ENCODE results near the gene GNAS-AS1.
"Not testable (repeated sequence)": the region's sequence is repeated elsewhere in the genome, so short reads cannot be mapped to it uniquely, and the experiment has no call there.

The GNAS-AS1 gene

DNA sequence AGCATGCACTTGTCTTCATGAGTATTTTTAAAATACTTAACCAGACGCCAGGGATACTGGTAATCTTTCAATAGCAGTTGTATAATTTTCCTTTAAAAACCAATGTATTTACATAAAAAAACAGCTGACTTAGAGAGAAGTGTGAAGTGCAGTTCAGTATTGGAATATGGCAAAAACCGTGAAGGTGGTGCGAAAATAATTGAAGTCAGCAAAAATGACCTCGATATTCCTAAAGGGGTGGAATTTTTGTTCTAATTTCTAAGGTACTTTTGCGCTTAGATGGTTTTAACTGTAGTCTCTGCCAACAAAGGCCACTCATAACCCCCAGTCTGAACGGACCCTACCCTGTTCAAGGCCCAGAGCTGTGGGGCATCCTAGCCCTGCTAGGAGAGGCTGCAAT is 25.3 kb downstream of the GNAS-AS1 start:
- no peak overlapping the region for H3K4me3 Mint-ChIP-seq

DNA sequence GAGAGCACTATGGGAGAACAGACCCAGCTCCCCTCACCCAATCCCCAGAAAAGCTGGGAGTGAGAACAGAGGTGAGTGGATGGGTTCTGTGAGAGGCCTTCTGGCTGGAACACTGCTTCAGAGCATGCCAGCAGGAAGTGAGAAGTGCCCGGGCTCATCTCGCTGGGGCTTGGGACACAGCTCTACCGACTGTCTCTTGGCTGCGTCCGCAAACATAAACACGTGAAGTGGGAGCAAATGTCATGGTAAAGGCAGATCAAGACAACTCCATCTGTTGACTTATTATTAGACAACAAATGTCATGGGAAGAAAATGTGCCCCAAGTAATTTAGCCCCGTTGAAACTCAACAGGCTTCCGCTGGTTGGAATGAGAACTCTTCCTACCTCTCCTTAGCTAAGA is 25.9 kb downstream of the GNAS-AS1 start:
- Mint-ChIP-seq H3K36me3 (ENCODE audit: low read depth) (no peaks in the 10 kb centered on the region), H3K27ac (no peak overlapping the region), H3K27me3 (peaks cover 8% of the 10 kb centered on the region), H3K9me3 (no peaks in the 10 kb centered on the region), H3K4me3 (no peak overlapping the region), H3K4me1 (ENCODE audit: low read depth) (no peaks in the 10 kb centered on the region)
- intact Hi-C loops (cut with micrococcal nuclease), result no loop called here

More for the DNA sequence above, 25.3 kb downstream of the GNAS-AS1 start:
- Mint-ChIP-seq H3K27ac (no peak overlapping the region), H3K27me3 (peaks cover 8% of the 10 kb centered on the region), H3K9me3 (peaks cover 3% of the 10 kb centered on the region), H3K4me1 (ENCODE audit: low read depth) (no peaks in the 10 kb centered on the region), H3K36me3 (ENCODE audit: low read depth) (no peaks in the 10 kb centered on the region)
- intact Hi-C loops (cut with micrococcal nuclease), result no loop called here

DNA sequence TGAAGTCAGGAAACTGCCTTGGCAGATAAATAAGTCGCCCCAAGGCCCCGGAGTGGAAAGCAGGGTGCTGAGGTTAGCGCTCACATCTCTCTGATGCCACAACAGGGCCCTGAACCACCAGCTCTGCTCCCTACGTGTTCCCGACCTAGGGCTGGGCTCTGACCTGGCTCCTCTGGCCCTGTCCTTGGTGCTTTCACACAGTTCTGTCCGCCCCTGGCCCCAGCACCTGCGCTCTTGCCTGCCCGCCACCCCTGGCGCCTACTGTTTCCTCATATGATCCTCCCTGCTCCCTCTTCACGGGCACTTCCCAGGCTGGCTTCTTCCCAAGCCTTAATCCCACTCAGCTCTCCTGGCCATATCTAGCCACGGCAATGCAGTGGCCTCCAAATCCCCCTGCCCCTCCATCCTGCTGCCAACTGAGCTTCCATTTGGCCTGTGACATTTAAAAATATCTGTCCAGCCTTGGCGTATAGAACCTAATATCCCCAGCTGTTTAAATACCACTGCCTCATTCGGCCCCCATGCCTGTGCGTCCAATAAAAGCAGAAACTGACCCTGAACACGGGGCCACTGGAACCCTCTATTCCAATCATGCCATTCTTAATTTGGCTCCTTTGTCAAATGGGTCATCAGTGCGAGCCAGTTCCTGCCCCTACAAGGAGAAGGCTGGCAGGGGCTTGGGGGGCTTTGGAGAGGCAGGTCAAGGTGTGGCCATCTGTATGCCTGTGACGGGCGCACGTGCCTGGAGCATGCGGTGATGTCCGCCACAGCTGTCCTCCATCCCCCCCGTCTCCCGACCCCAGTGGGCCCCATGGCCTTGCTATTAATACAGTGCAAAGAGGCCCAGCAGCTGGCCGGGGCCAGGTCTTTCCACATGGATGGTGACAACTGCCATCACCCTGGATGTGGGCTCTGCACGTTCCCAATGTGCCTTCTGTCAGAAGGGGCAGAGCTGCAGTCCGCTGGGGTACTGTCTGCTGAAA is 27.7 kb downstream of the GNAS-AS1 start:
- intact Hi-C loops (cut with micrococcal nuclease), result no loop called here
- Mint-ChIP-seq H3K27ac (no peak overlapping the region), H3K27me3 (peaks cover 1% of the 10 kb centered on the region), H3K4me3 (no peak overlapping the region), H3K4me1 (ENCODE audit: low read depth) (no peaks in the 10 kb centered on the region), H3K36me3 (ENCODE audit: low read depth) (no peaks in the 10 kb centered on the region), H3K9me3 (no peaks in the 10 kb centered on the region)

DNA sequence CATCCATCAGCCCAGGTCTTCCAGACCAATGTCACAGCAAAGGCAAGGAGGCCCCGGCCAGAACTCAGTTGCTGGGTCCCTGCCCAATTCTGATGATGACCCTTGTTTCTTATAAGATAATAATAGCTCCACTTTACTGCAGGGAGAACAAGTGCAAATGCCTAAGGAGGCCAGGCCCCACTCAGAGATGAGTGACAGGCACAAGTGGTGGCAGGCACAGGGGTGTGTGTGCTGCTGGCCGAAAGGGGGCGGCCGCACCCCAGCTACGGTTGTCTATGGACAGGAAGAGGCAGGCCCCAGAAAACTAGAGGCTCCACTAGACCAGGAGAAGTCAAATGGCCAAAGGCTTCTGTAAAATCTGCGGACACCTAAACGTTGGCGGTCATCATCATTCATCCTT is 28.6 kb downstream of the GNAS-AS1 start:
- H3K9me3 Mint-ChIP-seq, result no peaks in the 10 kb centered on the region
- H3K27me3 Mint-ChIP-seq, result no peaks in the 10 kb centered on the region
- no peak overlapping the region for H3K4me3 Mint-ChIP-seq
- intact Hi-C loops (cut with micrococcal nuclease), result no loop called here
- no peaks in the 10 kb centered on the region for H3K4me1 Mint-ChIP-seq (ENCODE audit: low read depth)
- H3K36me3 Mint-ChIP-seq (ENCODE audit: low read depth), result no peaks in the 10 kb centered on the region
- no peak overlapping the region for H3K27ac Mint-ChIP-seq

DNA sequence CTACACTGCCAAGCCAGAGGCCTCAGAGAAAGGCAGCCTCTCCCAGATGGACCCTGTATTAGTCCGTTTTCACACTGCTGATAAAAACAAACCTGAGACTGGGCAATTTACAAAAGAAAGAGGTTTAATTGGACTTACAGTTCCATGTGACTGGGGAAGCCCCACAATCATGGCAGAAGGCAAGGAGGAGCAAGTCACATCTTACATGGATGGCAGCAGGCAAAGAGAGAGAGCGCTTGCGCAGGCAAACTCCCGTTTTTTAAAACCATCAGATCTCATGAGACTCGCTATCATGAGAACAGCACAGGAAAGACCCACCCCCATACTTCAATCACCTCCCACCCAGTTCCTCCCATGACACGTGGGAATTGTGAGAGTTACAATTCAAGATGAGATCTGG is 30.2 kb downstream of the GNAS-AS1 start:
- H3K4me1 Mint-ChIP-seq (ENCODE audit: low read depth); H3K27ac Mint-ChIP-seq; H3K4me3 Mint-ChIP-seq; H3K27me3 Mint-ChIP-seq; intact Hi-C loops (cut with micrococcal nuclease); H3K36me3 Mint-ChIP-seq (ENCODE audit: low read depth); H3K9me3 Mint-ChIP-seq: not testable (repeated sequence)

DNA sequence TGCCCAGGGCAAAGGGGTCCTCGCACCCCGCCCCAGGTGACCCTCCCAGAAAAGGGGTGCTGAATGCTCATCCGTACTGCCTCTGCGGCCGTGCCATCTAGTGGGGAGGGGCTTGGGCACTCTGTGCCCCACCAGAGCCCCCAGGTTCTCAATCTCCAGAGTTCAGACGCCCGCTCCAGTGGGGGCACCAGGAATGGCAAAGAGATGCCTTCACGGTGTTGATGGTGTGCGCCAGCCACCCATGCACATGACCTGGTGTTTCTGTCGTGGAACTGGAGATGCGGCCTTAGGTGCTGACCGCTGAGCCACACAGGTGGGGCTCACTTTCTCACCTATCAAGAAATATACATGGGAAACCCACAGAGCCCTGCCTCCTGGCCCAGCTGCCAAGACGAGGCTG is 30.8 kb downstream of the GNAS-AS1 start:
- Mint-ChIP-seq H3K36me3 (ENCODE audit: low read depth) (no peaks in the 10 kb centered on the region), H3K4me3 (no peak overlapping the region), H3K4me1 (ENCODE audit: low read depth) (no peaks in the 10 kb centered on the region), H3K9me3 (no peaks in the 10 kb centered on the region), H3K27ac (no peak overlapping the region), H3K27me3 (peaks cover 2% of the 10 kb centered on the region)
- intact Hi-C loops (cut with micrococcal nuclease), result no loop called here

DNA sequence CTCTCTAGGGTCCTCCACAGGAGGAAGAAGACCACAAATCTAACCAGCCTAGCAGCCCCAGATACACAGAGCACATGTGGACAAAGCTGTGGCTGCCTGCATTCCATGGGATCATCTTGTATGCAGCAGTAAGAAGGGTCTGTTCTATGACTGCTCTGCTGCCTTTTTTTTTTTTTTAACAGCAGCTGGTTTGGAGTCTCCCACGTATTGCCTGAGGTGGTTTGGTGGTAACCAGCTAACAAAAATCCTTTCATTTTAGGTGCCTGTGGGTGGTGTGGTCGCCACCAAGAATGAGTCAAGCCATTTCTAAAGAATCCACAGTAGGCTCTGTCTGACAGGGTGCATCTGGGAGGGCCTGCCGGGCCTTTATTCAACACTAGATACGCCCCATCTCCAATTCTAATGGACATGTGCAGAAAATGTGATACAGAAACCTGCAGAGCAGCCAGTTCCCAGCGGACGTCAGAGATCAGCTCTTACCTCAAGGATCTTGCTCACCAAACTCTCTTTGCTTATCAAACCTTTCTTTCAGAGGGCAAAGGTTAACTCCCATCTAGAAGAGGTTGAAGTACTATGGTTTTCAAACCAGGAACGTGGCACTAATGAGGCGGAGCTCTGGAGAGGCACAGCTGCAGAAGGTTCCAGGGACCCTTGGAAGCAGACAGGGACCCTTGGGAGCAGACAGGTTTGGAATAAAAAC is 32.0 kb downstream of the GNAS-AS1 start:
- Mint-ChIP-seq H3K4me3 (no peak overlapping the region), H3K36me3 (ENCODE audit: low read depth) (no peaks in the 10 kb centered on the region), H3K4me1 (ENCODE audit: low read depth) (no peaks in the 10 kb centered on the region), H3K27ac (no peak overlapping the region), H3K27me3 (peaks cover 2% of the 10 kb centered on the region), H3K9me3 (no peaks in the 10 kb centered on the region)
- intact Hi-C loops (cut with micrococcal nuclease), result no loop called here

DNA sequence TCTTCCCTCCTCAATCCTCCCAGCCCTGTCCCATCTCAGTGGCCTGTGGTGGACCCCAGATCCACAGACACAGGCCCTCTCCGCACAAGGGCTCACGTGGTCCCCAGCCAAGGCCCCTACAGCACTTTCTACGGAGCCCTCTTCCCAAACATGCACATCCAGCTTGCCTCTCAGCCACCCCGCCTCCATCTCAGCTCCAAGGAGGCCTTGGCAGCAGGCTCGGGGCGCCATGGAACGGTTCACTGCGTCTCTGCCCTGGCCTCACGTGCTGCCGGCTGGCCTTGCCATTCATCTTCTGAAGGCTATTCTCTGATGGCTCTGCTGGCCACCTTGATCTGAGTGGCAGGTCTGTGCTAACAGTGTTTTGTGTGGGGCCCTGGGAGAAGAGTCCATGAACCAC is 33.0 kb downstream of the GNAS-AS1 start:
- no peaks in the 10 kb centered on the region for H3K4me1 Mint-ChIP-seq (ENCODE audit: low read depth)
- H3K4me3 Mint-ChIP-seq, result no peak overlapping the region
- H3K36me3 Mint-ChIP-seq (ENCODE audit: low read depth), result no peaks in the 10 kb centered on the region
- intact Hi-C loops (cut with micrococcal nuclease), result no loop called here
- H3K9me3 Mint-ChIP-seq, result no peaks in the 10 kb centered on the region
- H3K27me3 Mint-ChIP-seq, result peaks cover 2% of the 10 kb centered on the region
- H3K27ac Mint-ChIP-seq, result no peak overlapping the region

DNA sequence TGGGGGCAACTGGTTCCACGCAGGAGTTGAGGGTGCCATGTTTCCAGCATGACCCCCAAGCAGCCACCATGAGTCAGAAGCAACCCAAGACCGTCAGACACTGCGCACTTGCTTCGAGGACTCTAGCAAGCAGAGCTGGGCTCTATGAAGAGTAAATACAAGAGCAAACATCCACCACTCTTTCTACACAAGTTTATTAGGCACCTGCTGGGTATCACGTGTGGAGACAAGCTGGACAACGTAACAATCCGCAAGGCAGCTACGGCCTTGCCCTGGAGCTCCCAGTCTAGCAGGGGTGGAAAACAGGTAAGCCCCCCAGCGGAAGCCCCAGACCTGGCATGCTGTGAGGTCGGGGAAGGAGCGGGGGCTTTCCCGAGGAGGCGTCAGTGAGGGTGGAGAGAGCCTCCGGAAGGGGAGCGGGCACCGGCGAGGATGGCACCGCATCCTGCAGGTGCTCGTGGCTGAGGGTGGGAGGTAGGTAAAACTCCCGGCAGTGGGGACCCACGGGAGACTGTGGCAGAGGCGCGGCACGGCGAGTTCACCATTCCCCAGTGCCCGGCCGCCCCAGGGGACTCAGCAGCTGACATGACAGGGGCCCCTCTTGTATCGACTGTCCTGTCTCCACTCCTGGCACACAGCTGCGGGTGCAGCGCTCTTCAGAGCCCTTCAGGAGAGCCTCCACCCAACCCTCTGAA is 33.6 kb downstream of the GNAS-AS1 start:
- no peak overlapping the region for H3K27ac Mint-ChIP-seq
- H3K36me3 Mint-ChIP-seq (ENCODE audit: low read depth), result no peaks in the 10 kb centered on the region
- H3K27me3 Mint-ChIP-seq, result peaks cover 2% of the 10 kb centered on the region
- H3K4me3 Mint-ChIP-seq, result no peak overlapping the region
- no peaks in the 10 kb centered on the region for H3K4me1 Mint-ChIP-seq (ENCODE audit: low read depth)
- intact Hi-C loops (cut with micrococcal nuclease), result no loop called here
- no peaks in the 10 kb centered on the region for H3K9me3 Mint-ChIP-seq

DNA sequence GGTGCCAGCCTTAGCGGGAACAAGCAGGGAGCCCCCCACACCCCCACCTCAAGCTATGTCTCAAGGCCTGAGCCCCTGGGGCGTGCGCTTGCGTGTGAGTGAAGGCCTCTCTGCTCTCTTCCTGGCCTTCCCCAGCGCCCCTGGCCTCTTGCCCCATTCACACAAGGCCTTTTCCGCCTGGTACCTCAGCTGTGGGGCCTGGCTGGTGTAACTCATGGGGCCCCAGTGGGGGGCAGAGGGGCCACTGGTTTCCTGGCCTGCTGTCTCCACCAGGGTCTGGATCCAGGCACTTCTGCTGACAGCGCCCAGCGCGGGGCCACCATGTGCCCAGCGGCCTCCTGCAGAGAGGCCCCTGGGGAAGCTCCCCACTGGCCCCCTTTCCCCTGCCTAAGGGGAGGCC is 34.7 kb downstream of the GNAS-AS1 start:
- peaks cover 5% of the 10 kb centered on the region for H3K27me3 Mint-ChIP-seq
- intact Hi-C loops (cut with micrococcal nuclease), result no loop called here

DNA sequence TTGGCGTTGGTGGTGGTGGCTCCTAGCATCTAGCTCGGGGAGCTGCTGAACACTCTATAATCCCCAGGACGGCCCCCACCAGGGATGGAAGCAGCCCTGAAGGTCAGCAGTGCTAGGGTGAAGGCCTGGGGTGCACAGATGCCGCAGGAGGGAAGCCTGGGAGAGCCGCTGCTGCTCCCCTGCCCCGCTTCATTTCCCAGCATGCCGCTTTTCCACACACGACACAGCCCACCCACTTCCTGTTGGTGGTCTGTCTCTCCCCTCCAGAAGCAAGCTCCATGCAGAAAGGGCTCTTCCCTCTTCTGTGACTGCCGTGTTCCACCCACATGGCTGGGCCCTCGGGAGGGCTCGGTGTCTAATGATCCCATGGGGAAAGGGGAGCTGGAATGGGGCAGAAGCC is 35.3 kb downstream of the GNAS-AS1 start:
- Mint-ChIP-seq H3K27me3 (peaks cover 9% of the 10 kb centered on the region), H3K4me3 (no peak overlapping the region), H3K9me3 (no peaks in the 10 kb centered on the region), H3K4me1 (ENCODE audit: low read depth) (no peaks in the 10 kb centered on the region), H3K27ac (no peak overlapping the region), H3K36me3 (ENCODE audit: low read depth) (no peaks in the 10 kb centered on the region)
- intact Hi-C loops (cut with micrococcal nuclease), result no loop called here

More for the DNA sequence above, 34.7 kb downstream of the GNAS-AS1 start:
- no peaks in the 10 kb centered on the region for H3K9me3 Mint-ChIP-seq
- H3K36me3 Mint-ChIP-seq (ENCODE audit: low read depth), result no peaks in the 10 kb centered on the region
- H3K4me3 Mint-ChIP-seq, result no peak overlapping the region
- H3K4me1 Mint-ChIP-seq (ENCODE audit: low read depth), result no peaks in the 10 kb centered on the region
- H3K27ac Mint-ChIP-seq, result no peak overlapping the region

DNA sequence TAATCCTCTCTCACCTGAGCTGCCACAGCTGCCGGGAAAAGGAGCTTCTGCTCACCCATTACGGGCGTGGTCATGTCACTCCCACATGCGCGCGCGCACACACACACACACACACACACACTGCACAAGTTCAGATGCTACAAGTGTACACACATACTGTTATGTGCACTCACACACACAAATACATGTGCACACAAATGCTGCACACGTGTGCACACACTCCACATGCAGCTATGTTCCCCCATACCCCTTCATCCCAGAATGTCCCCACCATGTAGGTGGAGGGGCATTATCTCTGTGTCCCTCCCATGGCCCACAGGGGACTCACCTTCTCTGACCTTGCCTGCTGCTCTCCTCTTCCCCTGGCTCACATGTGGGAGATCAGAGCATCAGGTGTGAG is 37.3 kb downstream of the GNAS-AS1 start:
- intact Hi-C loops (cut with micrococcal nuclease), result no loop called here
- Mint-ChIP-seq H3K9me3 (no peaks in the 10 kb centered on the region), H3K27ac (no peak overlapping the region), H3K27me3 (peaks cover 11% of the 10 kb centered on the region), H3K36me3 (ENCODE audit: low read depth) (no peaks in the 10 kb centered on the region), H3K4me3 (no peak overlapping the region), H3K4me1 (ENCODE audit: low read depth) (no peaks in the 10 kb centered on the region)

DNA sequence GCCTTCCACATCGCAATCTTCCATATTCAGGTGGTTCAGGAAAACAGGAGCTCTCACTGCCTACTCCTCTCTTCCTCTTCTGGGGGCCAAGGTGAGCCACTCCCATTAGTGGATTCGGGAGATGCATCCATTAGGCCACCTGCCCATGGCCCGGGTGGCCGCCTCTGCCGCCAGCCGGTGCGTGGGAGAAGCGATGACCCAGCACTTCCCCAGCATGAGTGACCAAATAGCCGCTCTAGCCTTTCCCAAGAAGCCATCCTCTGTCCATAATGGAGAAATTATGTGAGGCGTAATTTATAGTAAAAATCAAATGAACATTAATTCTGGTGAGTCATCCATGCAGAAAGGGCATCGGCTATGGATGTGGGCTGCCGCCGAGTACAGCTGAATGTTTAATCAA is 39.4 kb downstream of the GNAS-AS1 start:
- no peaks in the 10 kb centered on the region for H3K36me3 Mint-ChIP-seq (ENCODE audit: low read depth)
- no peak overlapping the region for H3K27ac Mint-ChIP-seq
- H3K9me3 Mint-ChIP-seq, result no peaks in the 10 kb centered on the region
- H3K4me1 Mint-ChIP-seq (ENCODE audit: low read depth), result no peaks in the 10 kb centered on the region
- no peak overlapping the region for H3K4me3 Mint-ChIP-seq
- H3K27me3 Mint-ChIP-seq, result peaks cover 12% of the 10 kb centered on the region
- intact Hi-C loops (cut with micrococcal nuclease), result no loop called here

DNA sequence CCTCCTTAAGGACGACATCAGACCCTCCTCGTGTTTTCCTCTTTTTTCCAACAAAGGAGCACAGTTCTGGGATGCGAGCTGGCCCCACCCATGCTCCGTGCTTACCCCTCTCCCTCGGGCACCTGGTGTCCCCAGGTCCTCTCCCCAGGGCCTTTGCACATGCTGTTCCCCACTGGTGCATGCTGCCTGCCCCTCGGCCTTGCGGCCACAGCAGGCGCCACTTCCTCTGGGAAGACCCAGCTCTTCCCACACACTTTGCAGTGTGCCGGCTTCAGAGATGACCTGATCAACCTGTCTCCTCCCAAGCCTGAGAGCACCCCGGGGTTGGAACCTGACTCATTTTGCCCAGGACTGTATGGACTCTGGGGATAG is 39.8 kb downstream of the GNAS-AS1 start:
- H3K9me3 Mint-ChIP-seq, result no peaks in the 10 kb centered on the region
- H3K27ac Mint-ChIP-seq, result no peak overlapping the region
- H3K4me1 Mint-ChIP-seq (ENCODE audit: low read depth), result no peaks in the 10 kb centered on the region
- peaks cover 14% of the 10 kb centered on the region for H3K27me3 Mint-ChIP-seq
- no peaks in the 10 kb centered on the region for H3K36me3 Mint-ChIP-seq (ENCODE audit: low read depth)
- no peak overlapping the region for H3K4me3 Mint-ChIP-seq
- intact Hi-C loops (cut with micrococcal nuclease), result no loop called here

Data from dendritic cell treated with granulocyte-macrophage colony-stimulating factor and Interleukin-4, amounts not matched to agents 40 ng/mL and 50 ng/mL, for 4 days (primary cell).